BJ (cell line): ENCODE data around the gene ZNF554. TPM values are rescaled to one million over a fixed set of nuclear protein-coding genes. Genes with fewer than 3 reads are reported as not detected.
"Not testable (repeated sequence)": the region's sequence is repeated elsewhere in the genome, so short reads cannot be mapped to it uniquely, and the experiment has no call there.

ENCODE experiments used
- CTCF ChIA-PET: fragments of 350-600 bp; formaldehyde crosslinking; extraction: SDS; loops from one replicate; lab custom pipeline; 2021; ENCODE audit warnings: antibody characterized with exemption, inconsistent platforms; lab: Yijun Ruan, JAX
- POLR2A ChIA-PET: fragments of 300-600 bp; sonication (Branson Sonifier 250); formaldehyde crosslinking; extraction: SDS; loops from one replicate; lab custom pipeline; 2021; ENCODE audit warnings: antibody characterized with exemption; lab: Charles Lee
- DNase-seq: peaks from one replicate; pipeline ENCODE4 v3.0.0-alpha.2; 2011; ENCODE audit warnings: low read depth
- H3K27me3 ChIP-seq: 2 replicates; pipeline ENCODE4 v1.6.0; 2011; ENCODE audit warnings: low read length; ENCODE audit not compliant: control insufficient read depth, insufficient read depth
- H3K36me3 ChIP-seq: 2 replicates; pipeline ENCODE4 v1.5.1; 2011; ENCODE audit warnings: low read length; ENCODE audit not compliant: control insufficient read depth, insufficient read depth
- H3K4me3 ChIP-seq: 2 replicates; pipeline ENCODE4 v1.5.1; 2011; ENCODE audit warnings: low read depth, mild to moderate bottlenecking, control low read depth, low read length
- polyA plus RNA-seq: library from polyadenylated mRNA; depleted of rRNA; stranded (reverse); fragments of >200 nt; gene quantifications from 2 replicates; pipeline ENCODE4 v1.2.3, GENCODE V29; 2011
- TF ChIP-seq, protein P1 (sequence below): IDR thresholded peaks from 2 replicates; pipeline ENCODE4 v1.5.1; 2011; ENCODE audit warnings: low read depth, mild to moderate bottlenecking, control low read depth, inconsistent platforms, low read length, moderate library complexity; ENCODE audit not compliant: insufficient read depth

Gene ZNF554
- polyA plus RNA-seq, 1 experiment = 2.1 TPM

DNA sequence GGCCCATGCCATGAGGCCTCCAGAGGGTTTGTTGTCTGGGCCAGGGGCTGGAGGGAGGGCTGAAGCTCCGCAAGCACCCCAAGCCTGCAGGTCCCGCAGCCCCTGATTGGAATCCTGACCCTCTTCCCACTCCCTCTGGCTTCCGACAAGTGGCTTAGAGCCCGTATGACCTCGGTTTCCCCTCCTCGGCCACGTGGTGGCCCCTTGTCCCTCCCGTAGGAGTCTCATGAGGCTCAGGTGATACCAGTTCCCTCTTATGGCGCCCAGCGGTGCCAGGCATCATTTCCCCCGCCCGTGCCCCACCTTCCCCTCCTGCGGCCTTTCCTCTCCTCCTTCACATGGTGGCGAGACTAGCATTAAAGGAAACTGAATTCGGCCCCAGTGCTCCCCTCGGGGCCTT, 28.2 kb upstream of the ZNF554 start:
- ChIA-PET CTCF (no interaction called here), POLR2A (no interaction called here)
- TF ChIP-seq, protein P1, sequence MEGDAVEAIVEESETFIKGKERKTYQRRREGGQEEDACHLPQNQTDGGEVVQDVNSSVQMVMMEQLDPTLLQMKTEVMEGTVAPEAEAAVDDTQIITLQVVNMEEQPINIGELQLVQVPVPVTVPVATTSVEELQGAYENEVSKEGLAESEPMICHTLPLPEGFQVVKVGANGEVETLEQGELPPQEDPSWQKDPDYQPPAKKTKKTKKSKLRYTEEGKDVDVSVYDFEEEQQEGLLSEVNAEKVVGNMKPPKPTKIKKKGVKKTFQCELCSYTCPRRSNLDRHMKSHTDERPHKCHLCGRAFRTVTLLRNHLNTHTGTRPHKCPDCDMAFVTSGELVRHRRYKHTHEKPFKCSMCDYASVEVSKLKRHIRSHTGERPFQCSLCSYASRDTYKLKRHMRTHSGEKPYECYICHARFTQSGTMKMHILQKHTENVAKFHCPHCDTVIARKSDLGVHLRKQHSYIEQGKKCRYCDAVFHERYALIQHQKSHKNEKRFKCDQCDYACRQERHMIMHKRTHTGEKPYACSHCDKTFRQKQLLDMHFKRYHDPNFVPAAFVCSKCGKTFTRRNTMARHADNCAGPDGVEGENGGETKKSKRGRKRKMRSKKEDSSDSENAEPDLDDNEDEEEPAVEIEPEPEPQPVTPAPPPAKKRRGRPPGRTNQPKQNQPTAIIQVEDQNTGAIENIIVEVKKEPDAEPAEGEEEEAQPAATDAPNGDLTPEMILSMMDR = no peak
- Histone ChIP-seq H3K27me3 (no peaks in the 10 kb centered on the region), H3K4me3 (no peak overlapping the region), H3K36me3 (peaks cover 16% of the 10 kb centered on the region)
- no peak for DNase-seq

DNA sequence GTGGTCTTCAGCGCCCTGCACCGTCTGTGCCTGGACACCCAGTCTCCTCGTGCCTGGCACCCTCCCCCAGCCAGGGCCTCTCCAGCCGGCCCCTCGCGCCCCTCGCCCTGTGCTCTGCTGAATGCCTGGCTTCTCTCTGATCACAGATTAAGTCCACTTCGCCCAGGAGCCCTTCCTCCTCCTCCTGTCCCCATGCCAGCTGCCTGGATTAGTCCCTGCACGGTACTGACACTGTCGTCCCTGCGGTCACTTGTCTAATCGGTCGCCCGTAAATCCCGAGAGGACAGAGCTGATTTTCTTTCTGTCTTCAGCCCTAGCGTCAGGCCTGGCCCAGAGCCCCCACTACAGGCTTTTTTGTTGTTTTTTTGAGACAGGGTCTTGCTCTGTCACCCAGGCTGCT, 27.8 kb upstream of the ZNF554 start:
- POLR2A ChIA-PET = no interaction called here
- Histone ChIP-seq H3K27me3 (no peaks in the 10 kb centered on the region), H3K36me3 (peaks cover 19% of the 10 kb centered on the region), H3K4me3 (no peak overlapping the region)
- CTCF ChIA-PET = no interaction called here
- no peak for DNase-seq
- TF ChIP-seq, protein P1 = no peak

DNA sequence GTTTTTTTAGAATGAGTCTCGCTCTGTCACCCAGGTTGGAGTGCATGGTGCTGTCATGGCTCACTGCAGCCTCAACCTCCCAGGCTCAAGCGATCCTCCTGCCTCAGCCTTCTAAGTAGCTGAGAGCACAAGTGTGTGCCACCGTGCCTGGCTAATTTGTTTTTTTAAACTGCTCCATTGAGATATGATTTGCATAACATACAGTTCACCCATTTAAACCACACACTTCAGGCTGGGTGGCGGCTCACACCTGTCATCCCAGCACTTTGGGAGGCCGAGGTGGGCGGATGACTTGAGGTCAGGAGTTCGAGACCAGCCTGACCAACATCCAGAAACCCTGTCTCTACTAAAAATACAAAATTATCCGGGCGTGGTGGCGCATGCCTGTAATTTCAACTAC, 27.0 kb upstream of the ZNF554 start:
- H3K36me3 ChIP-seq = peaks cover 20% of the 10 kb centered on the region
- H3K4me3 ChIP-seq, H3K27me3 ChIP-seq, POLR2A ChIA-PET, CTCF ChIA-PET, DNase-seq: not testable (repeated sequence)

DNA sequence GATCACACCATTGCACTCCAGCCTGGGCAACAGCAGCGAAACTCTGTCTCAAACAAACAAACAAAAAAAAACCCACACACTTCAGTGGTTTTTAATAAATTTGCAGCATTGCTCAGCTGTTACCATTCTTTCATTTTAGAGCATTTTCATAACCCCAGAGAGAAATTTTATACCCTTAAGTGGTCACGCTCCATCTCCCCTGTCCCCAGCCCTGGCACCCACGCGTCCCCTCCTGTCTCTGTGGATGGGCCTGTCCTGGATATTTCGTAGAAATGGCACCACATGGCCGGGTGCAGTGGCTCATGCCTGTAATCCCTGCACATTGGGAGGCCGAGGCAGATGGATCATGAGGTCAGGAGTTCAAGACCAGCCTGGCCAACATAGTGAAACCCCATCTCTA, 26.5 kb upstream of the ZNF554 start:
- Histone ChIP-seq H3K27me3 (no peaks in the 10 kb centered on the region), H3K36me3 (peaks cover 20% of the 10 kb centered on the region), H3K4me3 (no peak overlapping the region)
- ChIA-PET CTCF (no interaction called here), POLR2A (interaction anchor here (0.6 kb wide), 1 partner anchor 8 kb away, joined by 3 read pairs; the partner anchor contains the start of gene THOP1)
- TF ChIP-seq, protein P1 = no peak
- no peak for DNase-seq

DNA sequence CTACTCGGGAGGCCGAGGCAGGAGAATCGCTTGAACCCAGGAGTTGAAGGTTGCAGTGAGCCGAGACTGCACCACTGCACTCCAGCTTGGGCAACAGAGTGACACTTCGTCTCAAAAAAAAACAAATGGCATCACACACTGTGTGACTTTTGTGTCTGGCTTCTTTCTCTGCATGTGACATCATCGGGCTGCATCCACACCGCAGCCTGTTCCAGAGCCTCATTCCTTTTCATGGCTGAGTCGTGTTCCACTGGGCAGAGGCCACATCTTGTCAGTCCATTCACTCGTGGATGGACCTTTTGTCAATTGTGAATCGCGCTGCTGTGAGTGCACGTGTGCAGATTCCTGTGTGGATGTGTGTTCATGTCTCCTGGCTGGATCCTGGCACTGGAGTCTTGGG, 26.1 kb upstream of the ZNF554 start:
- H3K27me3 ChIP-seq = no peaks in the 10 kb centered on the region
- no peak overlapping the region for H3K4me3 ChIP-seq
- ChIA-PET CTCF (interaction anchor here (1.0 to 1.5 kb wide), 2 partner anchors 31 to 45 kb away, joined by 3 to 4 read pairs; no protein-coding TSS in a partner anchor), POLR2A (interaction anchor here (0.6 kb wide), 1 partner anchor 8 kb away, joined by 3 read pairs; the partner anchor contains the start of gene THOP1)
- TF ChIP-seq, protein P1 = no peak
- H3K36me3 ChIP-seq = peaks cover 23% of the 10 kb centered on the region
- DNase-seq = no peak
